Neuronal stem cell (in vitro differentiated cells): Measurements from ENCODE around the gene TRIM24.

Experiments used
- DNase-seq: peaks from one replicate; pipeline ENCODE4 v3.0.0-alpha.2; 2013; ENCODE audit warnings: low spot score
- H2AFZ ChIP-seq: one replicate; pipeline ENCODE4 v1.6.1; 2013; ENCODE audit warnings: mild to moderate bottlenecking, low read length, inconsistent platforms
- H2AK5ac ChIP-seq: 2 replicates; pipeline ENCODE4 v1.6.1; 2013; ENCODE audit warnings: low read depth, mild to moderate bottlenecking, inconsistent platforms, low read length, moderate library complexity, mixed read lengths
- H2BK120ac ChIP-seq: 2 replicates; pipeline ENCODE4 v1.6.1; 2013; ENCODE audit warnings: low read depth, mild to moderate bottlenecking, inconsistent platforms, low read length, moderate library complexity, mixed read lengths
- H2BK12ac ChIP-seq: one replicate; pipeline ENCODE4 v1.6.1; 2013; ENCODE audit warnings: low read length, inconsistent platforms
- H2BK15ac ChIP-seq: 2 replicates; pipeline ENCODE4 v1.6.1; 2013; ENCODE audit warnings: mild to moderate bottlenecking, low read length, inconsistent platforms, mixed read lengths
- H2BK5ac ChIP-seq: one replicate; pipeline ENCODE4 v1.6.1; 2013; ENCODE audit warnings: inconsistent platforms, mild to moderate bottlenecking, low read length, moderate library complexity
- H3K14ac ChIP-seq: one replicate; pipeline ENCODE4 v1.6.1; 2013; ENCODE audit warnings: low read length, inconsistent platforms
- H3K18ac ChIP-seq: 2 replicates; pipeline ENCODE4 v1.6.1; 2013; ENCODE audit warnings: low read length, inconsistent platforms
- H3K23ac ChIP-seq: 2 replicates; pipeline ENCODE4 v1.6.1; 2013; ENCODE audit warnings: low read depth, mild to moderate bottlenecking, mixed read lengths, low read length, inconsistent platforms; ENCODE audit not compliant: poor library complexity
- H3K27ac ChIP-seq: replicated peaks from 3 replicates; pipeline ENCODE4 v1.5.1; 2013; ENCODE audit warnings: low read length, inconsistent platforms
- H3K27me3 ChIP-seq, 3 experiments: 2 replicates each; pipeline ENCODE4 v1.6.1; 2013; ENCODE audit warnings: low read length in 3 of 3, mild to moderate bottlenecking in 2 of 3, inconsistent platforms in 1 of 3, low read depth in 1 of 3, mixed read lengths in 1 of 3, moderate library complexity in 1 of 3; ENCODE audit not compliant: control insufficient read depth in 3 of 3, insufficient read depth in 3 of 3
- H3K36me3 ChIP-seq, 2 donors: replicated peaks in 1 of 2; 2 replicates each; pipeline ENCODE4 v1.6.1; 2013; ENCODE audit warnings: low read length in 2 of 2; ENCODE audit not compliant: control insufficient read depth in 2 of 2, insufficient read depth in 2 of 2
- H3K4ac ChIP-seq: 2 replicates; pipeline ENCODE4 v1.6.1; 2013; ENCODE audit warnings: inconsistent platforms, mild to moderate bottlenecking, low read length, moderate library complexity
- H3K4me1 ChIP-seq, 2 donors: 1 replicate in 1 of 2; 2 replicates in 1 of 2; pipeline ENCODE4 v1.6.1; 2013; ENCODE audit warnings: low read length in 2 of 2, low read depth in 1 of 2; ENCODE audit not compliant: control insufficient read depth in 2 of 2, insufficient read depth in 1 of 2
- H3K4me2 ChIP-seq: one replicate; pipeline ENCODE4 v1.6.1; 2013; ENCODE audit warnings: mild to moderate bottlenecking, low read length, inconsistent platforms; ENCODE audit not compliant: insufficient read depth, poor library complexity, severe bottlenecking
- H3K4me3 ChIP-seq, 2 donors: 2 replicates each; pipeline ENCODE4 v1.5.1; 2013; ENCODE audit warnings: low read length in 2 of 2, mild to moderate bottlenecking in 2 of 2, inconsistent platforms in 1 of 2, moderate library complexity in 1 of 2
- H3K79me1 ChIP-seq: one replicate; pipeline ENCODE4 v1.6.1; 2013; ENCODE audit warnings: low read depth, mild to moderate bottlenecking, inconsistent platforms, low read length, moderate library complexity
- H3K9ac ChIP-seq: one replicate; pipeline ENCODE4 v1.6.1; 2013; ENCODE audit warnings: mild to moderate bottlenecking, low read depth, low read length, inconsistent platforms; ENCODE audit not compliant: poor library complexity
- H3K9me3 ChIP-seq, 2 donors: replicated peaks in 1 of 2; 2 replicates each; pipeline versions ENCODE3 to v1.6.1; 2013; ENCODE audit warnings: low read length in 2 of 2, mild to moderate bottlenecking in 2 of 2, inconsistent platforms in 1 of 2, low read depth in 1 of 2, mixed read lengths in 1 of 2, moderate library complexity in 1 of 2; ENCODE audit not compliant: control insufficient read depth in 2 of 2, insufficient read depth in 1 of 2
- H4K8ac ChIP-seq: one replicate; pipeline ENCODE4 v1.6.1; 2013; ENCODE audit warnings: low read depth, mild to moderate bottlenecking, inconsistent platforms, low read length, moderate library complexity
- H4K91ac ChIP-seq: one replicate; pipeline ENCODE4 v1.6.1; 2013; ENCODE audit warnings: low read length, low read depth, mild to moderate bottlenecking, inconsistent platforms; ENCODE audit not compliant: poor library complexity
- WGBS, 2 donors: extraction: QIAGEN DNeasy Blood & Tissue Kit; methylation state at CpG; one replicate each; pipeline ENCODE4 v1.1.7; 2013; ENCODE audit warnings: missing lambda C conversion rate in 2 of 2, mixed read lengths in 1 of 2; ENCODE audit not compliant: insufficient read length in 2 of 2, insufficient replicate concordance in 1 of 2; ENCODE audit errors: extremely low coverage in 2 of 2; 5-methylcytosine and 5-hydroxymethylcytosine counted together

The TRIM24 gene

GRCh38 chr7:138431517-138431916 is 28.5 kb upstream of the TRIM24 start:
- Histone ChIP-seq H3K9ac (no peak overlapping the region), H3K4ac (no peak overlapping the region)
- no peak for DNase-seq

GRCh38 chr7:138433583-138434443 is 26.2 kb upstream of the TRIM24 start:
- Histone ChIP-seq H3K4me1 (no peaks in the 10 kb centered on the region), H2BK15ac (no peak overlapping the region), H2AK5ac (no peak overlapping the region), H3K27me3 (no peaks in the 10 kb centered on the region), H3K18ac (no peak overlapping the region), H2AFZ (no peak overlapping the region), H3K4ac (no peak overlapping the region), H2BK12ac (no peak overlapping the region), H3K23ac (no peak overlapping the region), H3K36me3 (no peaks in the 10 kb centered on the region), H3K4me3 (no peak overlapping the region), H2BK120ac (no peak overlapping the region), H4K91ac (no peak overlapping the region), H2BK5ac (no peak overlapping the region), H3K4me2 (no peak overlapping the region), H3K79me1 (no peaks in the 10 kb centered on the region), H3K9me3 (peaks cover 16 to 38% of the 10 kb centered on the region in 2 donors), H3K9ac (no peak overlapping the region), H4K8ac (no peak overlapping the region), H3K27ac (no peak overlapping the region), H3K14ac (no peak overlapping the region)
- DNase-seq = no peak
- WGBS, 2 donors = no CpG with 5 or more reads among the region's 6 CpGs

More at GRCh38 chr7:138431517-138431916, 28.5 kb upstream of the TRIM24 start:
- Histone ChIP-seq H3K23ac (no peak overlapping the region), H2BK15ac (no peak overlapping the region), H3K36me3 (no peaks in the 10 kb centered on the region), H2BK120ac (no peak overlapping the region), H3K18ac (no peak overlapping the region), H3K4me2 (no peak overlapping the region), H2AFZ (no peak overlapping the region), H2AK5ac (no peak overlapping the region), H2BK5ac (no peak overlapping the region), H3K79me1 (no peaks in the 10 kb centered on the region), H3K9me3 (peaks cover 16 to 42% of the 10 kb centered on the region in 2 donors), H4K91ac (no peak overlapping the region), H3K27me3 (no peaks in the 10 kb centered on the region), H4K8ac (no peak overlapping the region), H3K4me1 (no peaks in the 10 kb centered on the region), H3K4me3 (no peak overlapping the region), H2BK12ac (no peak overlapping the region), H3K27ac (no peak overlapping the region), H3K14ac (no peak overlapping the region)
- no CpG with 5 or more reads among the region's 2 CpGs for WGBS, 2 donors

- H2BK12ac ChIP-seq = no peak overlapping the region
- no peak overlapping the region for H3K4ac ChIP-seq
- no peak overlapping the region for H3K4me2 ChIP-seq
- no peak overlapping the region for H3K14ac ChIP-seq
- no peak for DNase-seq
- no CpG with 5 or more reads among the region's 2 CpGs for WGBS, 2 donors
- peaks cover 10 to 31% of the 10 kb centered on the region in 2 donors for H3K9me3 ChIP-seq
- no peaks in the 10 kb centered on the region for H3K4me1 ChIP-seq
- no peak overlapping the region for H4K91ac ChIP-seq
- no peak overlapping the region for H2BK5ac ChIP-seq
- H3K79me1 ChIP-seq = no peaks in the 10 kb centered on the region
- H3K36me3 ChIP-seq = no peaks in the 10 kb centered on the region
- H3K4me3 ChIP-seq = no peak overlapping the region
- H3K23ac ChIP-seq = no peak overlapping the region
- H2BK15ac ChIP-seq = no peak overlapping the region
- no peak overlapping the region for H2BK120ac ChIP-seq
- H3K27me3 ChIP-seq = no peaks in the 10 kb centered on the region
- H2AFZ ChIP-seq = no peak overlapping the region
- no peak overlapping the region for H3K9ac ChIP-seq
- H3K27ac ChIP-seq = no peak overlapping the region
- H4K8ac ChIP-seq = no peak overlapping the region
- no peak overlapping the region for H2AK5ac ChIP-seq
- H3K18ac ChIP-seq = no peak overlapping the region
Measured at GRCh38 chr7:138434597-138435019, 25.5 kb upstream of the TRIM24 start.

- Histone ChIP-seq H3K4me1 (no peaks in the 10 kb centered on the region), H3K4ac (no peak overlapping the region)
- WGBS, 2 donors = no CpG with 5 or more reads among the region's 10 CpGs
Measured at GRCh38 chr7:138435231-138435919, 24.7 kb upstream of the TRIM24 start.

More at GRCh38 chr7:138435231-138435919, 24.7 kb upstream of the TRIM24 start:
- Histone ChIP-seq H3K4me3 (no peak overlapping the region), H2BK12ac (no peak overlapping the region), H3K27me3 (no peaks in the 10 kb centered on the region), H2AFZ (no peak overlapping the region), H2AK5ac (no peak overlapping the region), H2BK5ac (no peak overlapping the region), H3K79me1 (no peaks in the 10 kb centered on the region), H3K27ac (no peak overlapping the region), H3K9me3 (peaks cover 7 to 24% of the 10 kb centered on the region in 2 donors), H3K18ac (no peak overlapping the region), H2BK15ac (no peak overlapping the region), H4K8ac (no peak overlapping the region), H3K9ac (no peak overlapping the region), H3K36me3 (no peaks in the 10 kb centered on the region), H3K4me2 (no peak overlapping the region), H3K14ac (no peak overlapping the region), H2BK120ac (no peak overlapping the region), H4K91ac (no peak overlapping the region), H3K23ac (no peak overlapping the region)
- no peak for DNase-seq
